ENCODE results near the gene EVI5L. TPM values are rescaled to one million over a fixed set of nuclear protein-coding genes. Genes with fewer than 3 reads are reported as not detected.

The EVI5L gene
- polyA plus RNA-seq, 3 donors: 0.76 to 5.7 (median 1.3) TPM

GRCh38 chr19:7883105-7883504 is 53.1 kb downstream of the EVI5L start:
- peaks cover 4% of the 10 kb centered on the region for H3K4me1 Mint-ChIP-seq
- no peak for TF ChIP-seq CTCF (IDR thresholded peaks at IDR 0.05)
- WGBS (ENCODE audit: insufficient coverage): 100% methylated on average over 2 of the region's 4 CpGs

GRCh38 chr19:7883796-7884570 is 54.0 kb downstream of the EVI5L start:
- H3K27ac ChIP-seq (ENCODE audit: low read depth in 1 of 2, low read length in 2 of 2): no peak overlapping the region
- no peaks in the 10 kb centered on the region for H3K79me2 ChIP-seq (ENCODE audit: insufficient read depth, low read length)
- peaks cover 0 to 3% of the 10 kb centered on the region in 2 donors for H3K9me3 ChIP-seq (replicated peaks in 1 of 2; ENCODE audit: control insufficient read depth in 1 of 2, insufficient read depth in 1 of 2, low read length in 2 of 2)
- H3K4me1 ChIP-seq (ENCODE audit: control insufficient read depth in 1 of 2, insufficient read depth in 2 of 2, low read length in 2 of 2): peaks cover 2 to 7% of the 10 kb centered on the region in 2 donors
- no peak overlapping the region for H3K4me3 ChIP-seq (replicated peaks in 1 of 3; ENCODE audit: low read depth in 2 of 3, low read length in 3 of 3)
- Mint-ChIP-seq H3K9me3 (peaks cover 2 to 14% (median 6%) of the 10 kb centered on the region in 7 donors), H3K27ac (no peak overlapping the region), H3K27me3 (ENCODE audit: low read depth in 3 of 3) (peaks cover 22 to 36% (median 35%) of the 10 kb centered on the region in 3 donors), H3K4me3 (peak overlapping the region in 1 of 2 donors; percentile 41), H3K36me3 (peaks cover 0 to 3% of the 10 kb centered on the region in 2 donors), H3K4me1 (peaks cover 7% of the 10 kb centered on the region)
- intact Hi-C loops (cut with micrococcal nuclease): no loop called here
- H3K27me3 ChIP-seq (ENCODE audit: control insufficient read depth in 2 of 2, insufficient read depth in 2 of 2, low read length in 2 of 2): peaks cover 8 to 19% of the 10 kb centered on the region in 2 donors
- DNase-seq: no peak
- no peaks in the 10 kb centered on the region for H4K20me1 ChIP-seq (ENCODE audit: insufficient read depth, low read length)
- H2AFZ ChIP-seq (ENCODE audit: insufficient read depth, low read depth, low read length, poor library complexity, severe bottlenecking): no peak overlapping the region
- no CpG with 5 or more reads among the region's 2 CpGs for WGBS (ENCODE audit: insufficient coverage)
- H3K4me2 ChIP-seq (replicated peaks; ENCODE audit: extremely low read depth, low read length, poor library complexity, severe bottlenecking): no peak overlapping the region
- H3K9ac ChIP-seq (ENCODE audit: insufficient read depth, low read length, poor library complexity, severe bottlenecking): no peak overlapping the region
- no peaks in the 10 kb centered on the region for H3K36me3 ChIP-seq (replicated peaks in 1 of 2; ENCODE audit: control insufficient read depth in 1 of 2, insufficient read depth in 2 of 2, low read length in 2 of 2)
- TF ChIP-seq CTCF (IDR thresholded peaks at IDR 0.05): no peak

More at GRCh38 chr19:7883105-7883504, 53.1 kb downstream of the EVI5L start:
- no peak overlapping the region for H3K27ac Mint-ChIP-seq
- intact Hi-C loops (cut with micrococcal nuclease): no loop called here
- peaks cover 0 to 3% of the 10 kb centered on the region in 2 donors for H3K9me3 ChIP-seq (replicated peaks in 1 of 2; ENCODE audit: control insufficient read depth in 1 of 2, insufficient read depth in 1 of 2, low read length in 2 of 2)
- H3K36me3 Mint-ChIP-seq: no peaks in the 10 kb centered on the region
- no peak overlapping the region for H3K4me3 Mint-ChIP-seq
- H4K20me1 ChIP-seq (ENCODE audit: insufficient read depth, low read length): no peaks in the 10 kb centered on the region
- H3K4me3 ChIP-seq (replicated peaks in 1 of 3; ENCODE audit: low read depth in 2 of 3, low read length in 3 of 3): no peak overlapping the region
- no peak for DNase-seq
- no peaks in the 10 kb centered on the region for H3K36me3 ChIP-seq (replicated peaks in 1 of 2; ENCODE audit: control insufficient read depth in 1 of 2, insufficient read depth in 2 of 2, low read length in 2 of 2)
- peaks cover 17 to 30% (median 26%) of the 10 kb centered on the region in 3 donors for H3K27me3 Mint-ChIP-seq (ENCODE audit: low read depth in 3 of 3)
- H3K4me2 ChIP-seq (replicated peaks; ENCODE audit: extremely low read depth, low read length, poor library complexity, severe bottlenecking): no peak overlapping the region
- H3K9me3 Mint-ChIP-seq: peaks cover 2 to 11% (median 6%) of the 10 kb centered on the region in 7 donors
- peaks cover 1 to 10% of the 10 kb centered on the region in 2 donors for H3K27me3 ChIP-seq (ENCODE audit: control insufficient read depth in 2 of 2, insufficient read depth in 2 of 2, low read length in 2 of 2)
- no peak overlapping the region for H3K9ac ChIP-seq (ENCODE audit: insufficient read depth, low read length, poor library complexity, severe bottlenecking)
- no peaks in the 10 kb centered on the region for H3K79me2 ChIP-seq (ENCODE audit: insufficient read depth, low read length)
- H3K4me1 ChIP-seq (ENCODE audit: control insufficient read depth in 1 of 2, insufficient read depth in 2 of 2, low read length in 2 of 2): peaks cover 0 to 1% of the 10 kb centered on the region in 2 donors
- no peak overlapping the region for H3K27ac ChIP-seq (ENCODE audit: low read depth in 1 of 2, low read length in 2 of 2)
- H2AFZ ChIP-seq (ENCODE audit: insufficient read depth, low read depth, low read length, poor library complexity, severe bottlenecking): no peak overlapping the region
